ENCODE results near the gene MT1E. TPM values are rescaled to one million over a fixed set of nuclear protein-coding genes. Genes with fewer than 3 reads are reported as not detected.
A peak's percentile ranks its signal among the peaks of the same experiment; 100 is the strongest.

Gene MT1E
- total and polyA plus RNA-seq, 2 of the 8 experiments (the other 6 are each of a cell fraction or from before 2014, with no cell fraction given), result 7.9 to 117 TPM

- TF ChIP-seq, protein P1, sequence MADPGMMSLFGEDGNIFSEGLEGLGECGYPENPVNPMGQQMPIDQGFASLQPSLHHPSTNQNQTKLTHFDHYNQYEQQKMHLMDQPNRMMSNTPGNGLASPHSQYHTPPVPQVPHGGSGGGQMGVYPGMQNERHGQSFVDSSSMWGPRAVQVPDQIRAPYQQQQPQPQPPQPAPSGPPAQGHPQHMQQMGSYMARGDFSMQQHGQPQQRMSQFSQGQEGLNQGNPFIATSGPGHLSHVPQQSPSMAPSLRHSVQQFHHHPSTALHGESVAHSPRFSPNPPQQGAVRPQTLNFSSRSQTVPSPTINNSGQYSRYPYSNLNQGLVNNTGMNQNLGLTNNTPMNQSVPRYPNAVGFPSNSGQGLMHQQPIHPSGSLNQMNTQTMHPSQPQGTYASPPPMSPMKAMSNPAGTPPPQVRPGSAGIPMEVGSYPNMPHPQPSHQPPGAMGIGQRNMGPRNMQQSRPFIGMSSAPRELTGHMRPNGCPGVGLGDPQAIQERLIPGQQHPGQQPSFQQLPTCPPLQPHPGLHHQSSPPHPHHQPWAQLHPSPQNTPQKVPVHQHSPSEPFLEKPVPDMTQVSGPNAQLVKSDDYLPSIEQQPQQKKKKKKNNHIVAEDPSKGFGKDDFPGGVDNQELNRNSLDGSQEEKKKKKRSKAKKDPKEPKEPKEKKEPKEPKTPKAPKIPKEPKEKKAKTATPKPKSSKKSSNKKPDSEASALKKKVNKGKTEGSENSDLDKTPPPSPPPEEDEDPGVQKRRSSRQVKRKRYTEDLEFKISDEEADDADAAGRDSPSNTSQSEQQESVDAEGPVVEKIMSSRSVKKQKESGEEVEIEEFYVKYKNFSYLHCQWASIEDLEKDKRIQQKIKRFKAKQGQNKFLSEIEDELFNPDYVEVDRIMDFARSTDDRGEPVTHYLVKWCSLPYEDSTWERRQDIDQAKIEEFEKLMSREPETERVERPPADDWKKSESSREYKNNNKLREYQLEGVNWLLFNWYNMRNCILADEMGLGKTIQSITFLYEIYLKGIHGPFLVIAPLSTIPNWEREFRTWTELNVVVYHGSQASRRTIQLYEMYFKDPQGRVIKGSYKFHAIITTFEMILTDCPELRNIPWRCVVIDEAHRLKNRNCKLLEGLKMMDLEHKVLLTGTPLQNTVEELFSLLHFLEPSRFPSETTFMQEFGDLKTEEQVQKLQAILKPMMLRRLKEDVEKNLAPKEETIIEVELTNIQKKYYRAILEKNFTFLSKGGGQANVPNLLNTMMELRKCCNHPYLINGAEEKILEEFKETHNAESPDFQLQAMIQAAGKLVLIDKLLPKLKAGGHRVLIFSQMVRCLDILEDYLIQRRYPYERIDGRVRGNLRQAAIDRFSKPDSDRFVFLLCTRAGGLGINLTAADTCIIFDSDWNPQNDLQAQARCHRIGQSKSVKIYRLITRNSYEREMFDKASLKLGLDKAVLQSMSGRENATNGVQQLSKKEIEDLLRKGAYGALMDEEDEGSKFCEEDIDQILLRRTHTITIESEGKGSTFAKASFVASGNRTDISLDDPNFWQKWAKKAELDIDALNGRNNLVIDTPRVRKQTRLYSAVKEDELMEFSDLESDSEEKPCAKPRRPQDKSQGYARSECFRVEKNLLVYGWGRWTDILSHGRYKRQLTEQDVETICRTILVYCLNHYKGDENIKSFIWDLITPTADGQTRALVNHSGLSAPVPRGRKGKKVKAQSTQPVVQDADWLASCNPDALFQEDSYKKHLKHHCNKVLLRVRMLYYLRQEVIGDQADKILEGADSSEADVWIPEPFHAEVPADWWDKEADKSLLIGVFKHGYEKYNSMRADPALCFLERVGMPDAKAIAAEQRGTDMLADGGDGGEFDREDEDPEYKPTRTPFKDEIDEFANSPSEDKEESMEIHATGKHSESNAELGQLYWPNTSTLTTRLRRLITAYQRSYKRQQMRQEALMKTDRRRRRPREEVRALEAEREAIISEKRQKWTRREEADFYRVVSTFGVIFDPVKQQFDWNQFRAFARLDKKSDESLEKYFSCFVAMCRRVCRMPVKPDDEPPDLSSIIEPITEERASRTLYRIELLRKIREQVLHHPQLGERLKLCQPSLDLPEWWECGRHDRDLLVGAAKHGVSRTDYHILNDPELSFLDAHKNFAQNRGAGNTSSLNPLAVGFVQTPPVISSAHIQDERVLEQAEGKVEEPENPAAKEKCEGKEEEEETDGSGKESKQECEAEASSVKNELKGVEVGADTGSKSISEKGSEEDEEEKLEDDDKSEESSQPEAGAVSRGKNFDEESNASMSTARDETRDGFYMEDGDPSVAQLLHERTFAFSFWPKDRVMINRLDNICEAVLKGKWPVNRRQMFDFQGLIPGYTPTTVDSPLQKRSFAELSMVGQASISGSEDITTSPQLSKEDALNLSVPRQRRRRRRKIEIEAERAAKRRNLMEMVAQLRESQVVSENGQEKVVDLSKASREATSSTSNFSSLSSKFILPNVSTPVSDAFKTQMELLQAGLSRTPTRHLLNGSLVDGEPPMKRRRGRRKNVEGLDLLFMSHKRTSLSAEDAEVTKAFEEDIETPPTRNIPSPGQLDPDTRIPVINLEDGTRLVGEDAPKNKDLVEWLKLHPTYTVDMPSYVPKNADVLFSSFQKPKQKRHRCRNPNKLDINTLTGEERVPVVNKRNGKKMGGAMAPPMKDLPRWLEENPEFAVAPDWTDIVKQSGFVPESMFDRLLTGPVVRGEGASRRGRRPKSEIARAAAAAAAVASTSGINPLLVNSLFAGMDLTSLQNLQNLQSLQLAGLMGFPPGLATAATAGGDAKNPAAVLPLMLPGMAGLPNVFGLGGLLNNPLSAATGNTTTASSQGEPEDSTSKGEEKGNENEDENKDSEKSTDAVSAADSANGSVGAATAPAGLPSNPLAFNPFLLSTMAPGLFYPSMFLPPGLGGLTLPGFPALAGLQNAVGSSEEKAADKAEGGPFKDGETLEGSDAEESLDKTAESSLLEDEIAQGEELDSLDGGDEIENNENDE (IDR thresholded peaks at IDR 0.05; ENCODE audit: insufficient replicate concordance, low read length), result no peak
- TF ChIP-seq SP4 (IDR thresholded peaks at IDR 0.05; ENCODE audit: low read length) (no peak), E2F6 (IDR thresholded peaks at IDR 0.05) (no peak), CEBPB (IDR thresholded peaks at IDR 0.05; ENCODE audit: low read depth, low read length) (no peak), POLR2A (IDR thresholded peaks at IDR 0.05; ENCODE audit: control extremely low read depth in 1 of 2, low read depth in 2 of 2, low read length in 2 of 2) (no peak), CTCF (IDR thresholded peaks at IDR 0.05; ENCODE audit: control extremely low read depth in 1 of 3, insufficient read depth in 1 of 3, low read depth in 1 of 3, low read length in 3 of 3) (no peak), RBBP5 (IDR thresholded peaks at IDR 0.05; ENCODE audit: borderline replicate concordance, low read depth, low read length) (0 out of 2 replicates have a peak, but pooled peaks have one; percentile 64)
These were observed at the start of gene MT1E (continued) for GRCh38 chr16:56625140-56625942.
